ENCODE data around the gene RESF1. TPM values are rescaled to one million over a fixed set of nuclear protein-coding genes. Genes with fewer than 3 reads are reported as not detected.
"Not testable (repeated sequence)": the region's sequence is repeated elsewhere in the genome, so short reads cannot be mapped to it uniquely, and the experiment has no call there.

RESF1 gene
- total RNA-seq, 1 donor from 2014 or later = 32.3 TPM

- no peaks in the 10 kb centered on the region for H3K36me3 ChIP-seq (ENCODE audit: control insufficient read depth, insufficient read depth, low read length)
- TF ChIP-seq, protein P1, sequence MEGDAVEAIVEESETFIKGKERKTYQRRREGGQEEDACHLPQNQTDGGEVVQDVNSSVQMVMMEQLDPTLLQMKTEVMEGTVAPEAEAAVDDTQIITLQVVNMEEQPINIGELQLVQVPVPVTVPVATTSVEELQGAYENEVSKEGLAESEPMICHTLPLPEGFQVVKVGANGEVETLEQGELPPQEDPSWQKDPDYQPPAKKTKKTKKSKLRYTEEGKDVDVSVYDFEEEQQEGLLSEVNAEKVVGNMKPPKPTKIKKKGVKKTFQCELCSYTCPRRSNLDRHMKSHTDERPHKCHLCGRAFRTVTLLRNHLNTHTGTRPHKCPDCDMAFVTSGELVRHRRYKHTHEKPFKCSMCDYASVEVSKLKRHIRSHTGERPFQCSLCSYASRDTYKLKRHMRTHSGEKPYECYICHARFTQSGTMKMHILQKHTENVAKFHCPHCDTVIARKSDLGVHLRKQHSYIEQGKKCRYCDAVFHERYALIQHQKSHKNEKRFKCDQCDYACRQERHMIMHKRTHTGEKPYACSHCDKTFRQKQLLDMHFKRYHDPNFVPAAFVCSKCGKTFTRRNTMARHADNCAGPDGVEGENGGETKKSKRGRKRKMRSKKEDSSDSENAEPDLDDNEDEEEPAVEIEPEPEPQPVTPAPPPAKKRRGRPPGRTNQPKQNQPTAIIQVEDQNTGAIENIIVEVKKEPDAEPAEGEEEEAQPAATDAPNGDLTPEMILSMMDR (IDR thresholded peaks at IDR 0.05; ENCODE audit: insufficient read depth, low read length, poor library complexity, severe bottlenecking) = no peak
- no peak overlapping the region for H3K4me3 ChIP-seq (ENCODE audit: low read depth, low read length)
- no peak for DNase-seq (ENCODE audit: low read depth)
- no peaks in the 10 kb centered on the region for H3K27me3 ChIP-seq (ENCODE audit: control insufficient read depth, insufficient read depth, low read length)
Measured at GRCh38 chr12:31928246-31929026, 30.8 kb upstream of the RESF1 start.

DNA sequence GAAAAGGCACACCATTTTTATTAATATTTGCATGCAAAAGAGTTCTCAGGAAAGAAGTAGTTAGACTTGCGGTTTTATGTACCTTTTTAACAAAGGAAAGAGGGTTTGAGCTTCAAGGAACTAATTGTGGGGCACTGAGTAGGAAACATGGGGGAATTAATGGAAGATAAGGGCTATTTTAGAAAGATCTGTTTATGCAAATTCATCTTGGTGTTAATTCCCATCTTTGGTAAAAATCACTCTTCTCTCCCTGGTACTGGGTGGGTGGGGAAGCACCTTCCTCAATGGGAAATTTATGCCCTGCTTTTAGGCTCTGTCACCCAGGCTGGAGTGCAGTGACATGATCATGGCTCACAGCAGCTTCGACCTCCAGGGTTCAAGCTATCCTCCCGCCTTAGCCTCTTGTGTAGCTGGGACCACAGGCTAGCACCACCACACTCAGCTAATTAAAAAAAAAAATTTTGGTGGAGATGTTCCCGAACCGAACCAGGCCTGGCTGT, 30.1 kb upstream of the RESF1 start:
- H3K36me3 ChIP-seq (ENCODE audit: control insufficient read depth, insufficient read depth, low read length) = no peaks in the 10 kb centered on the region
- H3K4me3 ChIP-seq (ENCODE audit: low read depth, low read length) = no peak overlapping the region
- DNase-seq (ENCODE audit: low read depth) = no peak
- H3K27me3 ChIP-seq (ENCODE audit: control insufficient read depth, insufficient read depth, low read length) = no peaks in the 10 kb centered on the region
- TF ChIP-seq, protein P1 (IDR thresholded peaks at IDR 0.05; ENCODE audit: insufficient read depth, low read length, poor library complexity, severe bottlenecking) = no peak

DNA sequence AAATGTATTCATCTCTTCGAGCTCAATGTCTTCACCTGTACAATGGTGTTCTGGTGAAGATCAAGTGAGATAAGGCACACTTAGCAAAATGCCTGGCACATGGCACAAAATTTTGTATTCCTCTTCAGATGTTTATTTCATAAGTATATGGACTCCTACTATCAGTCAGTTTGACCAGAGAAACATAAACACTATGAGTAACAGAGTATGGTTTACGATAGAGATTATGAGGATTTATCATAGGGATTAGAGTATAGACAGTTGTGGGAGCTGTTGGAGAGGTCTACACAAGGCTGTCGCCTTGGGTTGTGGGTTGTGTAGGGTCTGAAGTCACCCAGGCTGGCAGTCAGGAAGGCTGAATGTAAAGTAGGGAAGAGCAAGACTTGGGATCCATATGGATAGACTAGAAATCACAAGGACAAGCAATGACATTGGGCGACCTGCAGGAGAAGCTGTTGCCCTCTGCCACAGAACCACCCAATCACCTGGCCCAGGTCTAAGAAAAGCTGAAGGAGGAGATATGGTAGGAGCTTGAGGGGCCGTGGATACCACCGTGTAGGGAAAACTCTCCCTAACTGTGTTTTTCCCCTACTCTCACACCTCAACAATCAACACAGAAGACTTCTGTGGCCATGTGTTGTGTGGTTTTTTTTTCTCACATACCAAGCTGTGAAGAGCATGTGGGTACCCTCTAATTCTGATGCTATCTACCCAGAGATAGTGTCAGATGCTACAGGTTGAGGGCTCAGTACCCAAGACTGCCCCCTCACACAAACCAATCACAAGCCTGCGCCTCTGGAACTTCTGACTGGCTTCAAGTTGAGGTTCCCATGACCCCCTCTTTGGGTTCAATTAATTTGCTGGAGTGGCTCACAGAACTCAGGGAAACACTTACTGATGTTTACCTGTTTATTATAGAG, 27.2 kb upstream of the RESF1 start:
- no peaks in the 10 kb centered on the region for H3K36me3 ChIP-seq (ENCODE audit: control insufficient read depth, insufficient read depth, low read length)
- no peaks in the 10 kb centered on the region for H3K27me3 ChIP-seq (ENCODE audit: control insufficient read depth, insufficient read depth, low read length)
- no peak overlapping the region for H3K4me3 ChIP-seq (ENCODE audit: low read depth, low read length)
- TF ChIP-seq, protein P1 (IDR thresholded peaks at IDR 0.05; ENCODE audit: insufficient read depth, low read length, poor library complexity, severe bottlenecking) = no peak
- no peak for DNase-seq (ENCODE audit: low read depth)

DNA sequence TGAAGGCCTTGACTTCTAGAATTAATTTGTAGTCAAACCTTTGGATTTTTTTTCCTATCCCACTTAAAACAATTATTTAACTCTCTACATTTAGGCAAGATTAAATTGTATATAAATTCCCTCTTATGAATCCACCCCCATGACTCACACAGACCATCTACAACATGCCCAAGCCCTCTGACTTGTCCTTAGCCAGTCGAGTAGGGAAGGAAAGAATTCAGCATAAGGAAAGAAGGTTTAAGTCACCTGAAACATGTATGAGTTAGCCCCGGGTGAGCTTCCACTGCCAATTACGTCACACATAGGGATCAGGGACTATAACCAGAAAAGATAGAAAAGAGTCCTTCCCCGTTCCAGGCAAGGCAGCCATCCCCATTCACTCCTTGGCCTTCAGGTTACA, 14.9 kb upstream of the RESF1 start:
- no peak for DNase-seq (ENCODE audit: low read depth)
- no peaks in the 10 kb centered on the region for H3K36me3 ChIP-seq (ENCODE audit: control insufficient read depth, insufficient read depth, low read length)
- TF ChIP-seq, protein P1 (IDR thresholded peaks at IDR 0.05; ENCODE audit: insufficient read depth, low read length, poor library complexity, severe bottlenecking) = no peak
- no peaks in the 10 kb centered on the region for H3K27me3 ChIP-seq (ENCODE audit: control insufficient read depth, insufficient read depth, low read length)
- H3K4me3 ChIP-seq (ENCODE audit: low read depth, low read length) = no peak overlapping the region

GRCh38 chr12:31947971-31948370, 11.2 kb upstream of the RESF1 start:
- H3K36me3 ChIP-seq (ENCODE audit: control insufficient read depth, insufficient read depth, low read length) = no peaks in the 10 kb centered on the region
- H3K4me3 ChIP-seq (ENCODE audit: low read depth, low read length) = no peak overlapping the region
- TF ChIP-seq, protein P1 (IDR thresholded peaks at IDR 0.05; ENCODE audit: insufficient read depth, low read length, poor library complexity, severe bottlenecking) = no peak
- DNase-seq (ENCODE audit: low read depth) = no peak
- no peaks in the 10 kb centered on the region for H3K27me3 ChIP-seq (ENCODE audit: control insufficient read depth, insufficient read depth, low read length)

- H3K4me3 ChIP-seq (ENCODE audit: low read depth, low read length); H3K27me3 ChIP-seq (ENCODE audit: control insufficient read depth, insufficient read depth, low read length); H3K36me3 ChIP-seq (ENCODE audit: control insufficient read depth, insufficient read depth, low read length); DNase-seq (ENCODE audit: low read depth): not testable (repeated sequence)
Measured at GRCh38 chr12:31948697-31949359, 10.4 kb upstream of the RESF1 start.

Data from kidney epithelial cell (primary cell).